K562 (cell line): ENCODE results near the gene MAN2A1. TPM values are rescaled to one million over a fixed set of nuclear protein-coding genes. Genes with fewer than 3 reads are reported as not detected.

ENCODE experiments used
- ATAC-seq: fragments of 200-7000 bp; cut with Tn5 transposase; 3 replicates; pipeline ENCODE4 v1.9.1; 2020; ENCODE audit warnings: moderate library complexity
- BruUV-seq: library from RNA; stranded (reverse); fragments of 400-500 nt; replicated peaks from 2 replicates; lab custom pipeline; 2021; lab: Mats Ljungman, UMichigan
- CTCF ChIA-PET: fragments of 300-600 bp; formaldehyde crosslinking; extraction: SDS; loops from one replicate; lab custom pipeline; 2021; ENCODE audit warnings: low intra/inter-chr PET ratio; lab: Yijun Ruan, JAX
- POLR2A ChIA-PET: fragments of 300-600, 350-650 bp; sonication (Branson Sonifier 250); formaldehyde crosslinking; extraction: SDS; loops from one replicate; lab custom pipeline; 2021; ENCODE audit warnings: antibody characterized with exemption, inconsistent platforms; lab: Yijun Ruan, JAX
- DNase-seq, 4 experiments: peaks; one replicate each; pipeline versions ENCODE4 v3.0.0 to v3.0.0-alpha.2; 2011 to 2018; ENCODE audit warnings: low spot score in 3 of 4, mixed read lengths in 3 of 4; ENCODE audit errors: extremely low read depth in 1 of 4
- FAIRE-seq: peaks from 2 replicates; lab custom pipeline; 2011; peaks lifted over from hg19 to GRCh38; lab: Jason Lieb, UNC
- H2AFZ ChIP-seq: 2 replicates; pipeline ENCODE4 v1.6.0; 2011; ENCODE audit warnings: low read depth, low read length, control low read depth, inconsistent platforms
- H3K27ac ChIP-seq: fragments of 200-600 bp; 3 replicates; pipeline ENCODE4 v1.8.0; 2011; ENCODE audit warnings: low read depth, mild to moderate bottlenecking, control low read depth, inconsistent platforms, low read length, moderate library complexity, mixed read lengths; ENCODE audit errors: extremely low read depth
- H3K27me3 ChIP-seq, 2 experiments: fragments of 300-600 bp in 1 of 2; 2 replicates in 1 of 2; 3 replicates in 1 of 2; pipeline versions ENCODE4 v1.6.0 to v1.8.0; 2011; ENCODE audit warnings: inconsistent platforms in 2 of 2, low read length in 2 of 2, mild to moderate bottlenecking in 1 of 2, mixed read lengths in 1 of 2, moderate library complexity in 1 of 2; ENCODE audit not compliant: control insufficient read depth in 2 of 2, insufficient read depth in 2 of 2
- H3K36me3 ChIP-seq: fragments of 300-600 bp; 3 replicates; pipeline ENCODE4 v1.8.0; 2011; ENCODE audit warnings: mild to moderate bottlenecking, low read length, inconsistent platforms; ENCODE audit not compliant: control insufficient read depth, insufficient read depth
- H3K4me1 ChIP-seq, 2 experiments: fragments of 200-600 bp in 1 of 2; replicated peaks in 1 of 2; 2 replicates in 1 of 2; 3 replicates in 1 of 2; pipeline versions ENCODE4 v1.5.1 to v1.8.0; 2011; ENCODE audit warnings: inconsistent platforms in 2 of 2, low read length in 2 of 2, mild to moderate bottlenecking in 1 of 2, mixed read lengths in 1 of 2, moderate library complexity in 1 of 2; ENCODE audit not compliant: control insufficient read depth in 2 of 2, insufficient read depth in 2 of 2
- H3K4me2 ChIP-seq: 2 replicates; pipeline ENCODE4 v1.6.1; 2011; ENCODE audit warnings: low read length, control low read depth, inconsistent platforms, mixed read lengths; ENCODE audit not compliant: insufficient read depth
- H3K4me3 ChIP-seq: fragments of 200-600 bp; sonication (generic), shearing (Covaris generic); 2 replicates; pipeline ENCODE4 v1.5.1; 2016; ENCODE audit warnings: control low read depth, inconsistent platforms
- H3K79me2 ChIP-seq: fragments of 200-600 bp; 3 replicates; pipeline ENCODE4 v1.8.0; 2011; ENCODE audit warnings: low read length, inconsistent platforms; ENCODE audit not compliant: control insufficient read depth, insufficient read depth
- H3K9ac ChIP-seq, 2 experiments: 2 replicates each; pipeline versions ENCODE4 v1.6.0 to v1.6.1; 2011; ENCODE audit warnings: low read depth in 2 of 2, low read length in 2 of 2, control low read depth in 1 of 2, inconsistent platforms in 1 of 2, mild to moderate bottlenecking in 1 of 2, mixed read lengths in 1 of 2; ENCODE audit not compliant: insufficient read depth in 1 of 2
- H3K9me1 ChIP-seq: one replicate; pipeline ENCODE4 v1.6.0; 2011; ENCODE audit warnings: inconsistent platforms, mild to moderate bottlenecking, low read length, moderate library complexity; ENCODE audit not compliant: control insufficient read depth, insufficient read depth
- H3K9me3 ChIP-seq: replicated peaks from 2 replicates; pipeline ENCODE4 v1.5.1; 2011; ENCODE audit warnings: low read depth, low read length, inconsistent platforms; ENCODE audit not compliant: control insufficient read depth, insufficient read depth
- H4K20me1 ChIP-seq: replicated peaks from 2 replicates; pipeline ENCODE4 v1.6.1; 2011; ENCODE audit warnings: low read length, inconsistent platforms, mixed read lengths; ENCODE audit not compliant: control insufficient read depth, insufficient read depth
- C11orf30 ChIP-seq: fragments of 450-650 bp; IDR thresholded peaks from 2 replicates; pipeline ENCODE4 v1.6.1; 2016; ENCODE audit warnings: low read depth, mild to moderate bottlenecking
- ILK ChIP-seq: fragments of 450-650 bp; IDR thresholded peaks from 2 replicates; pipeline ENCODE4 v1.6.1; 2016; ENCODE audit warnings: missing genetic modification characterization, low read depth, mild to moderate bottlenecking, missing compliant biosample characterization, moderate library complexity, borderline replicate concordance
- MECOM ChIP-seq: fragments of 250-450 bp; sonication (Bioruptor Pico); IDR thresholded peaks from 2 replicates; pipeline ENCODE4 v1.8.0; 2022; ENCODE audit warnings: inconsistent platforms
- NCOA2 ChIP-seq, 2 experiments: fragments of 450-650 bp; IDR thresholded peaks; 2 replicates each; pipeline ENCODE4 v1.6.1; 2018; ENCODE audit warnings: mild to moderate bottlenecking in 2 of 2, moderate library complexity in 1 of 2; ENCODE audit not compliant: partially characterized antibody in 2 of 2
- SFPQ ChIP-seq: fragments of 200-400 bp; formaldehyde crosslinking; IDR thresholded peaks from 2 replicates; pipeline ENCODE4 v1.6.1; 2017; ENCODE audit warnings: mild to moderate bottlenecking, low read depth, low read length, moderate library complexity
- SREBF1 ChIP-seq: fragments of 150-350 bp; IDR thresholded peaks from 2 replicates; pipeline ENCODE4 v1.6.1; 2014; ENCODE audit warnings: antibody characterized with exemption, low read depth, low read length, borderline replicate concordance
- TOE1 ChIP-seq, 2 experiments: fragments of 450-650 bp in 1 of 2; sonication (generic) in 1 of 2; formaldehyde crosslinking in 1 of 2; IDR thresholded peaks; 2 replicates each; pipeline versions ENCODE4 v1.7.1 to v1.8.0; 2016 to 2022; ENCODE audit warnings: borderline replicate concordance in 2 of 2, mild to moderate bottlenecking in 2 of 2, antibody characterized with exemption in 1 of 2, inconsistent platforms in 1 of 2, low read depth in 1 of 2, missing genetic modification reagents in 1 of 2, moderate library complexity in 1 of 2
- WHSC1 ChIP-seq: IDR thresholded peaks from one replicate; pipeline ENCODE4 v1.6.1; 2012; ENCODE audit warnings: low read length, control low read depth, inconsistent platforms
- ZNF586 ChIP-seq: fragments of 450-650 bp; formaldehyde crosslinking; conservative IDR thresholded peaks from 2 replicates; pipeline ENCODE4 v1.4.0; 2020; ENCODE audit warnings: mild to moderate bottlenecking, moderate library complexity
- ZNF639 ChIP-seq, 2 experiments: fragments of 200-800 bp in 1 of 2; sonication (Bioruptor generic) in 1 of 2; sonication (generic) in 1 of 2; formaldehyde crosslinking in 1 of 2; IDR thresholded peaks in 1 of 2; conservative IDR thresholded peaks in 1 of 2; 2 replicates each; pipeline versions ENCODE4 v1.5.0 to v1.6.1; 2016 to 2020; ENCODE audit warnings: missing compliant biosample characterization in 1 of 2, missing genetic modification characterization in 1 of 2, missing genetic modification reagents in 1 of 2
- WGBS: fragments of 100-300 bp; shearing (Covaris generic); methylation state at CpG from one replicate; pipeline ENCODE4 v1.1.6; 2016; ENCODE audit warnings: low coverage, mixed read lengths; ENCODE audit not compliant: insufficient coverage; ENCODE audit errors: missing lambda C conversion rate; 5-methylcytosine and 5-hydroxymethylcytosine counted together
- in situ Hi-C: fragments of 300-500 bp; cut with MboI; formaldehyde crosslinking; loops from 4 replicates; pipeline ENCODE4 v1.15.0; 2018; ENCODE audit warnings: inconsistent platforms, mixed read lengths
- intact Hi-C: fragments of 100-400 bp; cut with micrococcal nuclease; formaldehyde crosslinking; loops from 2 replicates; pipeline ENCODE4 v1.14.2; 2022
- polyA plus RNA-seq, 8 experiments: library from polyadenylated mRNA; depleted of rRNA in 4 of 8; stranded (reverse) in 5 of 8; unstranded in 3 of 8; fragments of >200 nt; fragmentation: Nextera tagmentation in 2 of 8; fragmentation: Illumina TruSeq in 1 of 8; extraction: Ambion mirVana in 2 of 8; extraction: Trizol in 1 of 8; gene quantifications; 2 replicates each; pipeline versions ENCODE4 v1.2.1 to v1.2.3, GENCODE V29; 2011 to 2014; ENCODE audit warnings: inconsistent platforms in 1 of 8, missing spikeins in 1 of 8
- total RNA-seq, 7 experiments: library from RNA; depleted of rRNA in 6 of 7; stranded (reverse); fragments of >200 nt in 6 of 7; fragmentation: Illumina TruSeq in 2 of 7; extraction: Trizol in 2 of 7; gene quantifications; 2 replicates each; pipeline versions ENCODE4 v1.2.1 to v1.2.3, GENCODE V29; 2011 to 2021; ENCODE audit warnings: low replicate concordance in 1 of 7

Gene MAN2A1
- total and polyA plus RNA-seq, 9 of the 15 experiments (the other 6 are each of a cell fraction or from before 2014, with no cell fraction given): 5.2 to 32.0 (median 19.8) TPM

- no peaks in the 10 kb centered on the region; a peak in 1 of 5 replicates for H3K4me1 ChIP-seq
- no peaks in the 10 kb centered on the region for H3K27me3 ChIP-seq
- in situ Hi-C loops (no loop called here), intact Hi-C loops (no loop called here)
- no peak overlapping the region for H3K4me3 ChIP-seq
- DNase-seq (no peak), ATAC-seq (no peak), FAIRE-seq (no peak)
- no peak overlapping the region for H3K4me2 ChIP-seq
- no TSS peak for BruUV-seq
- 100% methylated on average over 1 of the region's 1 CpG for WGBS
- ChIA-PET CTCF (no interaction called here), POLR2A (interaction anchor here (1.2 kb wide), 1 partner anchor 73 kb away, joined by 3 read pairs; no protein-coding TSS in a partner anchor)
- no peak overlapping the region for H2AFZ ChIP-seq
- H3K9me3 ChIP-seq: no peaks in the 10 kb centered on the region
- H3K27ac ChIP-seq: no peak overlapping the region
- H3K79me2 ChIP-seq: peaks cover 3% of the 10 kb centered on the region; the same call in 1 of the 3 replicates
- H4K20me1 ChIP-seq: no peaks in the 10 kb centered on the region
- no peaks in the 10 kb centered on the region for H3K9me1 ChIP-seq
- TF ChIP-seq TOE1 (IDR thresholded peaks at IDR 0.05; ENCODE audit: borderline replicate concordance) (no peak), TOE1 (CRISPR knock-in tag; IDR thresholded peaks at IDR 0.05; ENCODE audit: borderline replicate concordance, low read depth) (no peak), C11orf30 (no peak), ILK (tag) (no peak), SREBF1 (no peak), SFPQ (no peak), ZNF639 (CRISPR knock-in tag; conservative IDR thresholded peaks at IDR 0.05 in 1 of 2, IDR thresholded peaks at IDR 0.05 in 1 of 2) (no peak), WHSC1 (no peak), ZNF586 (CRISPR knock-in tag) (no peak), NCOA2 (IDR thresholded peaks at IDR 0.05; ENCODE audit: partially characterized antibody in 2 of 2) (no peak), MECOM (CRISPR knock-in tag) (no peak)
- H3K36me3 ChIP-seq: peaks cover 18% of the 10 kb centered on the region; the same call in 2 of the 3 replicates
- H3K9ac ChIP-seq: no peak overlapping the region
These were observed 32.0 kb downstream of the MAN2A1 start for GRCh38 chr5:109721741-109722140.
